SK-N-SH (cell line): ENCODE results near the gene CD53.
"Not testable (repeated sequence)": the region's sequence is repeated elsewhere in the genome, so short reads cannot be mapped to it uniquely, and the experiment has no call there.

Source experiments
- CTCF ChIP-seq: fragments of 200-600 bp; sonication (generic); IDR thresholded peaks from 2 replicates; pipeline ENCODE4 v1.6.1; 2017; ENCODE audit warnings: antibody characterized with exemption, mild to moderate bottlenecking, moderate library complexity
- GABPA ChIP-seq: IDR thresholded peaks from 2 replicates; pipeline ENCODE4 v1.4.0; 2012; ENCODE audit warnings: low read depth, mild to moderate bottlenecking

GRCh38 chr1:110931097-110931496 lies 58.1 kb downstream of the CD53 start:
- TF ChIP-seq CTCF, GABPA: not testable (repeated sequence)
